ENCODE data around the gene GLIPR2.

The GLIPR2 gene

GRCh38 chr9:36138496-36138895 is 2.0 kb downstream of the GLIPR2 start:
- Histone ChIP-seq H3K4me3 (ENCODE audit: low read length) (no peak overlapping the region), H3K4me2 (ENCODE audit: low read length) (no peak overlapping the region), H3K79me2 (ENCODE audit: low read length) (no peaks in the 10 kb centered on the region), H2AFZ (ENCODE audit: low read depth, low read length) (no peak overlapping the region), H4K20me1 (ENCODE audit: insufficient read depth, low read length) (no peaks in the 10 kb centered on the region), H3K27me3 (ENCODE audit: low read depth, low read length) (peaks cover 23% of the 10 kb centered on the region), H3K36me3 (replicated peaks; ENCODE audit: low read depth, low read length) (no peaks in the 10 kb centered on the region), H3K4me1 (ENCODE audit: low read length) (peaks cover 16% of the 10 kb centered on the region), H3K9ac (ENCODE audit: low read length) (no peak overlapping the region), H3K27ac (ENCODE audit: low read length) (no peak overlapping the region), H3K9me3 (ENCODE audit: insufficient read depth, low read length) (no peaks in the 10 kb centered on the region)
- TF ChIP-seq CTCF (IDR thresholded peaks at IDR 0.05; ENCODE audit: low read depth, low read length) = no peak
- TF ChIP-seq EZH2phosphoT487 (IDR thresholded peaks at IDR 0.05; ENCODE audit: low read depth) = no peak

GRCh38 chr9:36138901-36139300 is 2.4 kb downstream of the GLIPR2 start:
- Histone ChIP-seq H3K27ac (ENCODE audit: low read length) (no peak overlapping the region), H3K36me3 (replicated peaks; ENCODE audit: low read depth, low read length) (no peaks in the 10 kb centered on the region), H3K79me2 (ENCODE audit: low read length) (no peaks in the 10 kb centered on the region), H3K27me3 (ENCODE audit: low read depth, low read length) (peaks cover 23% of the 10 kb centered on the region), H3K4me1 (ENCODE audit: low read length) (peaks cover 16% of the 10 kb centered on the region), H3K9me3 (ENCODE audit: insufficient read depth, low read length) (no peaks in the 10 kb centered on the region), H3K4me2 (ENCODE audit: low read length) (no peak overlapping the region), H3K9ac (ENCODE audit: low read length) (no peak overlapping the region), H2AFZ (ENCODE audit: low read depth, low read length) (no peak overlapping the region), H4K20me1 (ENCODE audit: insufficient read depth, low read length) (no peaks in the 10 kb centered on the region), H3K4me3 (ENCODE audit: low read length) (no peak overlapping the region)
- no peak for TF ChIP-seq CTCF (IDR thresholded peaks at IDR 0.05; ENCODE audit: low read depth, low read length)
- TF ChIP-seq EZH2phosphoT487 (IDR thresholded peaks at IDR 0.05; ENCODE audit: low read depth) = no peak

- no peak overlapping the region for H3K9ac ChIP-seq (ENCODE audit: low read length)
These were observed 3.9 kb downstream of the GLIPR2 start for GRCh38 chr9:36140086-36141084.

More at GRCh38 chr9:36140086-36141084, 3.9 kb downstream of the GLIPR2 start:
- Histone ChIP-seq H3K27ac (ENCODE audit: low read length) (no peak overlapping the region), H3K27me3 (ENCODE audit: low read depth, low read length) (peaks cover 16% of the 10 kb centered on the region), H3K9me3 (ENCODE audit: insufficient read depth, low read length) (no peaks in the 10 kb centered on the region), H3K4me1 (ENCODE audit: low read length) (peaks cover 16% of the 10 kb centered on the region), H2AFZ (ENCODE audit: low read depth, low read length) (no peak overlapping the region), H3K36me3 (replicated peaks; ENCODE audit: low read depth, low read length) (no peaks in the 10 kb centered on the region), H4K20me1 (ENCODE audit: insufficient read depth, low read length) (no peaks in the 10 kb centered on the region), H3K4me3 (ENCODE audit: low read length) (no peak overlapping the region), H3K4me2 (ENCODE audit: low read length) (no peak overlapping the region), H3K79me2 (ENCODE audit: low read length) (no peaks in the 10 kb centered on the region)
- TF ChIP-seq CTCF (IDR thresholded peaks at IDR 0.05; ENCODE audit: low read depth, low read length) (no peak), EZH2phosphoT487 (IDR thresholded peaks at IDR 0.05; ENCODE audit: low read depth) (no peak)
